ENCODE results near the gene SNAPC3.

Gene SNAPC3

GRCh38 chr9:15492485-15493150 lies 69.9 kb downstream of the SNAPC3 start:
- TF ChIP-seq, protein P1, sequence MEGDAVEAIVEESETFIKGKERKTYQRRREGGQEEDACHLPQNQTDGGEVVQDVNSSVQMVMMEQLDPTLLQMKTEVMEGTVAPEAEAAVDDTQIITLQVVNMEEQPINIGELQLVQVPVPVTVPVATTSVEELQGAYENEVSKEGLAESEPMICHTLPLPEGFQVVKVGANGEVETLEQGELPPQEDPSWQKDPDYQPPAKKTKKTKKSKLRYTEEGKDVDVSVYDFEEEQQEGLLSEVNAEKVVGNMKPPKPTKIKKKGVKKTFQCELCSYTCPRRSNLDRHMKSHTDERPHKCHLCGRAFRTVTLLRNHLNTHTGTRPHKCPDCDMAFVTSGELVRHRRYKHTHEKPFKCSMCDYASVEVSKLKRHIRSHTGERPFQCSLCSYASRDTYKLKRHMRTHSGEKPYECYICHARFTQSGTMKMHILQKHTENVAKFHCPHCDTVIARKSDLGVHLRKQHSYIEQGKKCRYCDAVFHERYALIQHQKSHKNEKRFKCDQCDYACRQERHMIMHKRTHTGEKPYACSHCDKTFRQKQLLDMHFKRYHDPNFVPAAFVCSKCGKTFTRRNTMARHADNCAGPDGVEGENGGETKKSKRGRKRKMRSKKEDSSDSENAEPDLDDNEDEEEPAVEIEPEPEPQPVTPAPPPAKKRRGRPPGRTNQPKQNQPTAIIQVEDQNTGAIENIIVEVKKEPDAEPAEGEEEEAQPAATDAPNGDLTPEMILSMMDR (IDR thresholded peaks at IDR 0.05; ENCODE audit: borderline replicate concordance, control extremely low read depth, extremely low read depth, insufficient read depth, missing control alignments) = no peak
- in situ Hi-C loops (cut with MboI; ENCODE audit: low sequenced_read_pairs, unreplicated experiment) = no loop called here
- DNase-seq (ENCODE audit: low spot score) = no peak

GRCh38 chr9:15498246-15498995 lies 75.7 kb downstream of the SNAPC3 start:
- in situ Hi-C loops (cut with MboI; ENCODE audit: low sequenced_read_pairs, unreplicated experiment) = no loop called here
- TF ChIP-seq, protein P1 (IDR thresholded peaks at IDR 0.05; ENCODE audit: borderline replicate concordance, control extremely low read depth, extremely low read depth, insufficient read depth, missing control alignments) = no peak
- no peak for DNase-seq (ENCODE audit: low spot score)

DNA sequence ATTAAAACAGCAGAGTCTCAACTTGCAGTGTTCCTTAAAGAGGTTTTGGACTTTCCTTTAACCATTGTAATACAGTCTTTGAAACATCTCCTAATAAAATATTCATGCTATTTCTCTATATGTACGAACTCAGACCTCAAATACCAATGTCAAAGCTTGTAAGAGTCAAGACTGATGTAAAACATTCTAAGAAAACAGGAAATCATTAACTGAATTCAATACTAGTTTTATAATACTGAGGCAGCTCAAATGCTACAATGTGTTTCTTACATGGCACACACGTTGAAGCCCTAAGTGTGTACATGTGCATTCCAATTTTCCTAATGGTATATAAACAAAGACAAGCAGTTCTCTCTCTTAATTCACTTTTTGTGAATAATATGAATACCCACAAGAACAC lies 76.5 kb downstream of the SNAPC3 start:
- no peak for DNase-seq (ENCODE audit: low spot score)
- TF ChIP-seq, protein P1 (IDR thresholded peaks at IDR 0.05; ENCODE audit: borderline replicate concordance, control extremely low read depth, extremely low read depth, insufficient read depth, missing control alignments) = no peak
- in situ Hi-C loops (cut with MboI; ENCODE audit: low sequenced_read_pairs, unreplicated experiment) = no loop called here

DNA sequence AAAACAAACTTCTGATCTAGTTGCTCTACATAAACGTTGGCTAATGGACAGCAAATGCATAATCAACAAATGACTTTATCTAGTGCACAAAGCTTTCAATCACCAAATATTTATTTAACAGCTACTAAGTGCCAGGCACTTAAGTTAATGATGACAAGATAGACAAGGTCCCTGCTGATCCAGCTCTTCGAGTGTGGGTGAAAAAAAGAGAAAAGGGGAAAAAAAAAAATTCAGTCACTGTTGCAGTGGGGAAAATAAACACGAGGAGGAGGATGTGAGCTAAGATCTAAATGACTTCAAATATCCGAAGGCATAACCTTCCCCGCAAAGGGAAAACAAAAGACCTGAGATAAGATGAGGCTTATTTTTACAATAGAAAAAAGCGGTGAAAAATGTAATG lies 78.5 kb downstream of the SNAPC3 start:
- TF ChIP-seq, protein P1 (IDR thresholded peaks at IDR 0.05; ENCODE audit: borderline replicate concordance, control extremely low read depth, extremely low read depth, insufficient read depth, missing control alignments) = no peak
- no peak for DNase-seq (ENCODE audit: low spot score)
- in situ Hi-C loops (cut with MboI; ENCODE audit: low sequenced_read_pairs, unreplicated experiment) = no loop called here

- TF ChIP-seq, protein P1 (IDR thresholded peaks at IDR 0.05; ENCODE audit: borderline replicate concordance, control extremely low read depth, extremely low read depth, insufficient read depth, missing control alignments) = no peak
- DNase-seq (ENCODE audit: low spot score) = no peak
- in situ Hi-C loops (cut with MboI; ENCODE audit: low sequenced_read_pairs, unreplicated experiment) = no loop called here
These were observed 79.1 kb downstream of the SNAPC3 start for GRCh38 chr9:15501803-15502202.

DNA sequence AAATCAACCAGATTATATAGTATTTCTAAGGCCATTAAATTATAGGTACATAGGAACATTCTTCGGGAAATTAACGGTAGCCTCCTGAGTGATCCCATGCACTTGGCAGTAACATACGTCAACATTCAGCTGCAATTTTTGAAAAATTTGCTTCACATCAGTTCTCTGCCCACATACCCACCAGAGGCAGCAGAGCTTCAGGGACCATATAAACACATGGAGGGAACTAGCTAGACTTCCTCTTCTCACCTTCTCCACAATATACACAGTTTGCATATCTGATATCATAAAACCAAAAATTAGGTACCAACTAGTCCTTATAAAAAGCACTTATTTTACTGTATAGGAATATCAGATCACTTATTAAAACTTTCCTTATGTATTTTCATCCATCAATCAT lies 83.2 kb downstream of the SNAPC3 start:
- no peak for DNase-seq (ENCODE audit: low spot score)
- in situ Hi-C loops (cut with MboI; ENCODE audit: low sequenced_read_pairs, unreplicated experiment) = no loop called here
- TF ChIP-seq, protein P1 (IDR thresholded peaks at IDR 0.05; ENCODE audit: borderline replicate concordance, control extremely low read depth, extremely low read depth, insufficient read depth, missing control alignments) = no peak

Measured in GM13976 (cell line).